Panc1 (cell line): Measurements from ENCODE around the gene HMGN4.

Source experiments
- CTCF ChIP-seq: fragments of 450-650 bp; IDR thresholded peaks from 2 replicates; pipeline ENCODE4 v1.5.1; 2017; ENCODE audit warnings: mild to moderate bottlenecking
- POLR2AphosphoS5 ChIP-seq: IDR thresholded peaks from 2 replicates; pipeline ENCODE4 v1.6.1; 2012; ENCODE audit warnings: mild to moderate bottlenecking, low read depth, low read length, moderate library complexity
- REST ChIP-seq, 2 experiments: IDR thresholded peaks; 2 replicates each; pipeline ENCODE4 v1.6.1; 2011 to 2012; ENCODE audit warnings: low read depth in 2 of 2, control low read depth in 1 of 2, low read length in 1 of 2, mild to moderate bottlenecking in 1 of 2, moderate library complexity in 1 of 2; ENCODE audit not compliant: insufficient read depth in 1 of 2
- TCF7L2 ChIP-seq: IDR thresholded peaks from 2 replicates; pipeline ENCODE4 v1.6.1; 2011; ENCODE audit warnings: mild to moderate bottlenecking, low read depth, low read length, inconsistent platforms

GRCh38 chr6:26575494-26575939 is 37.4 kb downstream of the HMGN4 start:
- no peak for TF ChIP-seq CTCF
- TF ChIP-seq POLR2AphosphoS5, result no peak; the same call in 1 of the 2 replicates
- no peak for TF ChIP-seq TCF7L2
- no peak for TF ChIP-seq REST (IDR thresholded peaks at IDR 0.05; ENCODE audit: insufficient read depth in 1 of 2, low read depth in 2 of 2, low read length in 1 of 2)
